Left colon (tissue), 2 donors: ENCODE results near the gene HEPN1. TPM values are rescaled to one million over a fixed set of nuclear protein-coding genes. Genes with fewer than 3 reads are reported as not detected.

ENCODE experiments used
- ATAC-seq: fragments of 200-7000 bp; cut with Tn5 transposase; one replicate; pipeline ENCODE4 v1.9.1; 2020; ENCODE audit warnings: mild to moderate bottlenecking, moderate library complexity
- DNase-seq, 2 donors: peaks; one replicate each; pipeline ENCODE4 v3.0.0-alpha.2; 2020
- intact Hi-C, 2 donors: fragments of 100-400 bp; cut with DNase I in 1 of 2; cut with micrococcal nuclease in 1 of 2; formaldehyde crosslinking; loops; one replicate each; pipeline versions ENCODE4 v1.11.2 to v1.14.0; 2022; cut with DNase I, micrococcal nuclease
- total RNA-seq, 2 donors: library from RNA; stranded (reverse); fragmentation: NEBNext Ultra II Directional; extraction: Animal tissue kit (Norgen Biotek cat#: 25700); gene quantifications; one replicate each; pipeline ENCODE4 v1.2.1, GENCODE V29; 2021
- donor health status: DM: no; HTN: no; CAD: no.
- donor health status: DM: yes; HTN: yes; CAD: no.

HEPN1 gene
- total RNA-seq, 2 donors from 2014 or later, result not detected

DNA sequence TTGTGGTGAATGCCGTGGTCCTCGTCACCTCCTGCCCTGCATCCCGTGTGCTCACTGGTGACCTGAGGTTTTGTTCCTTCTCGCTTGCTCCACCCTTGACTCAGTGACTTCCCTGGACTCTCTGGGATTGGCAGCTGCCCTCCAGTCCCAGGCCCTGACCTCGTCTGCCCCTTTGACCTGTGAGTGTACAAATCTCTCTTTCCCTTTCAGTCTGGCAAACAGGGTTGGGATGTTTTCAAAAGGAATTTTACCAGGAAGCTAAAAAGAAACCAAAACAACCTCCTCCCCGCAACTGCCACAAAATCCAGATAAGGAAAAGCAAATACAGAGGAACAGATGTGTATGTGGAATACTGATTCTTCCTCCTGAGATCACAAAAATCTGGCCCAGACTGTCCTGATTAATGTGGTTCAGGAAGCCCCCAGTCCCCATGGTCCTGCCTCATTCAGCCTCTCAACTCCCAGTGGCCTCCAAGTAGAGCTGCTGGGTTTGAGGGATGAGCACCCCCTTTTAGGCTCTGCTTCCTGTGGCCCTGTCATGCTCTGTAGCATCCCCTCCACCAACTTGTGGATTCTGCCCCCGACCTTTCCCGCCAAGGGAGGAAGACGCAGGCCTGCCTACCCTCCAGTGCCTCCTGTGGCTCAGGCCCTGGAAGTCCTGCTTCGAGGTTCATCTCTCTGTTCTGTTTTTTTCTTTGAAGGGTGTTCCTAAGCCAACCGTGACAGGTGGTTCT lies 36.5 kb upstream of the HEPN1 start:
- intact Hi-C loops, result no loop called here
- ATAC-seq (peak; percentile 56), DNase-seq (no peak)

DNA sequence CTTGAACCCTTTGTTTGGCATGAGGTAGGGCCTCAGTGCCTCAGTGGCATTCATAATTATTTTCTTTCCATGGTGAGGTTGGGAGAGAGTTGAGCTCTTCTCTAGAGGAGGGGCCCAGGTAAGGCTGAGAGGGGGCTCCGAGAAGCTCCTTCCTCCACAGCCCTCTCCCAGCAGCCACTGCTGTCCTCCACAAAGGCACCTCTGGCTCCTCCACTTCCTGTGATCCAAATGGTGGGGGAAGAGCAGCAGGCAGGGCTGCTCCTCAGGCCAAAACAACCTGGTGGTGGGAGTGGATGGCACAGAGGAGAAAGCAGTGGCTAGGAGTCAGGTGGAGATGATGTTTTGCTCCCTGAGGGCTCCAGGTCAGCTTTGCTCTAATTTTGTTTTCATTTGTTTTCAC lies 34.7 kb upstream of the HEPN1 start:
- no peak for DNase-seq
- intact Hi-C loops, result no loop called here
- ATAC-seq, result no peak

DNA sequence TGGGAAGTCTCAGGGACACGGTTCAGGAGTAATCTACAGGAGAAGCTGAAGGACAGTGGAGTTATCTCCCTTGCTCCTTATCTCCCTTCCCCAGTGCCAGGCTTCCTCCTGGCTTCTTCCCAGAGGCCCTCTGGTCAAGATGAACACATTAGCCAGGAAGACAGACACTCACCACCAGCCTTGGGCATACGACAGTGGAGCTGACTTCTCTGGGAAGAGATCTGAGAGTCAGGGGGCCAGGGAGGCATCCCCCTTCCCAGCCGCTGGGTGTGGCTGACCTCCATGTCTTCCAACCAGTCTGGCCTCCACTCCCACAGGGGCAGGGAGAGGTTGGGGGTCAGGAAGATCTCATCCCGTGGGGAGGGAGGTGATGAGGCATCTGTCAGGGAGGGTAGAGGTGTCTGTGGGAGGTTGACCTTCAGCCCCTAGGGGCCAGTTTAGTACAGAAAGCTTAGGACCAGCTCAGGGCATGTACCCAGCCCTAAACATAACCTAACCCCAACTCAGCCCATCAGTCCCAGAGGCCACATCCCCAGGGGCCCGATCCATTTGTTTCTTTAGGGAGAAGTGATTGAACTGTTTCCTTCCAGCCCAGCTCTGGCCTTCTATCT lies 34.1 kb upstream of the HEPN1 start:
- no peak for ATAC-seq
- DNase-seq, result no peak
- intact Hi-C loops, result no loop called here

DNA sequence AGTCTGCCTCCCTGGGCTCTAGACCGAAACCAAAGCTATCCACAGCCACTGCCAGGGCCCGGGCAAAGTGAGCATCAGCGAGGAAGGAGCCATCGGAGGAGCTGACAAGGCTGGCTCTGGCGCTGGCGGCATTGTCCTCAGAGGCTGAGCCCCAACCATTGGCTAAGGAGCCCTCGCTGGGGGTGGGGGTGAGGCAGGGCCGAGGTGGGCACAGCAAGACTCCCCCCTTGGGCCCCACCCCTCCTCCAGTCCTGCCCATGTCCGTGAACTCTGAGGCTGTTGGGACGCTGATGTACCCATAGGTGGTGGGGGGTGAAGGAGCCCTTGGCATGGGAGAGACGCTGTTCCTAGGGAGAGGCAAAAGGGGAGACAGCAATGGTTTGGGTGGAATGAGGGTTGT lies 32.6 kb upstream of the HEPN1 start:
- ATAC-seq (no peak), DNase-seq (no peak)
- intact Hi-C loops, result no loop called here

DNA sequence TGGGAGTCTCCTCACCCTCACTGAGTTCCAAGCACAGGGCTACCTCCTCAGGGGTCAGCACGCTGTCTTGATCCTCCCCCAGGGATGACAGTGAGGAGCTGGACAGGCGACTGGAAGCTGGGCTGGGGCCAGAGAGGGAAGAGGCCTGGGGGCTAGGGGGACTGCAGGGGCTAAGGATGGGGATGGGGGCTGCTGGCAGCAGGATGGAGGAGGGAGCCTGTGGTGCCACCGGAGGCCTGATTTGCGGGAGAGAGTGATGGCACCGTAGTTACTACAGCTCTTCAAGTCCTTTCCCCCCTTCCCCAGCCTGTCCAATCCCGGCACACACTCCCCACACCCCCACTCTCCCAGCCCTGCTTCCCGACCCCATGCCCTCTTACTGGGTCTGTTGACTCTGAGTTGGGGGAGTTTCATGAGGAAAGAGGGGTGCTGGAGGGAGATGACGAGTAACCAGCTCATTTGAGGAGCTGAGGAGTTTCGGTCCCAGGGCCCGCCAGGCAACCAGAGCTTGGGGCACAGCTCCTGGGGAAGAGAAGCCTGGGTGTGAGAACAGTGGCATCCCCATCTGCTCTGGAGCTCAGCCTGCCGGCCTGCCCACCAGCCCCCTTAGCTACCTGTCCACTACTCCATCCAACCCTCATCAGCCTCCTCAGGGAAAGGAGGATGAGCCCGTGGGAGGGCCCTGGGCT lies 31.9 kb upstream of the HEPN1 start:
- intact Hi-C loops, result no loop called here
- no peak for ATAC-seq

DNA sequence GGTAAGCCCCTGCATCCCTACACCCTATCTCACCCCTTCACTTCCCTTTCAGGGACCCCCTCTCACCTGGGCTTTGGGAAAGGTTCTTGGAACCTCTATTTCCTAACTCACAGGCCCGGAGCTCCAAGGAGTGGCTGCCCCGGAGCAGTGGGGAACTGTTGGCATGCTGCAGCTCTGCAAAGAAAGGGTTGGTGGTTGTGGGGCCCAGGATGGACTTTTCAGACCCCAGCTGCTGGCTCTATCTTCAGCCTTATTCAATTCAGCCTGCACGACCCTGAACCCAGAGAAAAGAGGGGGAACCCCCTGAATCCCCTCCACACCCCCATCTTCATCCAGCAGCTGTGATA lies 31.4 kb upstream of the HEPN1 start:
- intact Hi-C loops, result no loop called here
- no peak for DNase-seq
- no peak for ATAC-seq

More for the DNA sequence above, 31.9 kb upstream of the HEPN1 start:
- DNase-seq, result no peak

GRCh38 chr11:124889191-124890091 lies 29.6 kb upstream of the HEPN1 start:
- intact Hi-C loops, result no loop called here
- ATAC-seq (no peak), DNase-seq (no peak)

DNA sequence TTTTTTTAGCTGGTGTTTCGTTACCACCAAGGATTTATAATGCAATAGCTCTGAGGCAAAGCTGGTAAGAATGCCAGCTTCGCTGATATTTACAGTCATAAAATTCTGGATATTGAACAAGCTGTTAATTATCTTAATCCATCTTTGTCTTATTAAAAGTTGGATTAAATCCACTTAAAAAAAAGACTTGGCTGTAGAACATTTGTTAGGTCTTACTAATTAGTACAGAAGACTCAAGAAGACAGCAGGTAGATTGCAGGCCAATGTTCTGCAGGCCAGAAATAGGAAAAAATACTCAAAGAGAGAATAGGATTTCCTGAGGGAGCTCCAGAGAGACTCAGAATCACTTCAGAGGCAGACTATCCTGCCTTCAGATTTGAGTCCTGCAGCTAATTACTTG lies 28.9 kb upstream of the HEPN1 start:
- ATAC-seq (no peak), DNase-seq (no peak)
- intact Hi-C loops, result no loop called here

GRCh38 chr11:124890683-124891372 lies 28.2 kb upstream of the HEPN1 start:
- intact Hi-C loops, result no loop called here
- ATAC-seq (no peak), DNase-seq (no peak)

- DNase-seq, result no peak
- intact Hi-C loops, result no loop called here
- no peak for ATAC-seq
Observed at GRCh38 chr11:124891373-124891861, 27.6 kb upstream of the HEPN1 start.

- ATAC-seq, result no peak
- DNase-seq, result no peak
- intact Hi-C loops, result no loop called here
Observed at GRCh38 chr11:124892146-124892545, 26.9 kb upstream of the HEPN1 start.

DNA sequence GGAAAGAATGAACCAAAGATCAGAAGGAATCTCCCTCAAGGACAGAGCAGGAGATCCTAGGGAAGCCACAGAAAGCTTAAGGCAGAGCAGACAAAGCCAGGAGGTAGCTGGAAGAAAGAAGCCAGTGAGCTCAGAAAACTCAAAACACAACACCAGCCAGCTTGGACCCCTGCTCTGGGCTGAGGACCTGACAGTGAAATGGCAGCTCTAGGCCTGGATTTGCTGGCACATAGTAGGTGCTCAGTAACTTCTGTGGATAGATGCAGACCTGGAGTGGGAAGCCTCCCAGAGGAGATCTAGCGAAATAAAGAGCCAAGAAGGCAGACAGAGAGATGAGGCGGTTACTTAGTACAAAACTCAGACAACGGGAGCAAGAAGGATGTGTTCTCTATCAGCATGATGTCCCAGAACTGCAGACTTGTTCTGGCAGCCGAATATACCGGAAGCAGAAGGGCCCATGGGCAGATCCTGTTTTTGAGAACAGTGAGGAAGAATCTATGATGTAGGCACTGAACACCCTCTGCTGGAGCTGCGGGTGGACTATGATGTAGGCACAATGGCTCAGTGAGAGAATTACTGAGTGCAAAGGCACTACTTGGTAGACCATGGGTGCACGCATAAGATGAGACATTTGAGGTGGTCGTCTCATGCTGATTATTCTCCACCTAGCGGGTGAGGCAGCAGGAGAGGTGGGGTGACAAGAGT lies 26.1 kb upstream of the HEPN1 start:
- ATAC-seq (no peak), DNase-seq (no peak)
- intact Hi-C loops, result no loop called here

GRCh38 chr11:124893781-124894401 lies 25.2 kb upstream of the HEPN1 start:
- ATAC-seq (no peak), DNase-seq (no peak)
- intact Hi-C loops, result no loop called here

DNA sequence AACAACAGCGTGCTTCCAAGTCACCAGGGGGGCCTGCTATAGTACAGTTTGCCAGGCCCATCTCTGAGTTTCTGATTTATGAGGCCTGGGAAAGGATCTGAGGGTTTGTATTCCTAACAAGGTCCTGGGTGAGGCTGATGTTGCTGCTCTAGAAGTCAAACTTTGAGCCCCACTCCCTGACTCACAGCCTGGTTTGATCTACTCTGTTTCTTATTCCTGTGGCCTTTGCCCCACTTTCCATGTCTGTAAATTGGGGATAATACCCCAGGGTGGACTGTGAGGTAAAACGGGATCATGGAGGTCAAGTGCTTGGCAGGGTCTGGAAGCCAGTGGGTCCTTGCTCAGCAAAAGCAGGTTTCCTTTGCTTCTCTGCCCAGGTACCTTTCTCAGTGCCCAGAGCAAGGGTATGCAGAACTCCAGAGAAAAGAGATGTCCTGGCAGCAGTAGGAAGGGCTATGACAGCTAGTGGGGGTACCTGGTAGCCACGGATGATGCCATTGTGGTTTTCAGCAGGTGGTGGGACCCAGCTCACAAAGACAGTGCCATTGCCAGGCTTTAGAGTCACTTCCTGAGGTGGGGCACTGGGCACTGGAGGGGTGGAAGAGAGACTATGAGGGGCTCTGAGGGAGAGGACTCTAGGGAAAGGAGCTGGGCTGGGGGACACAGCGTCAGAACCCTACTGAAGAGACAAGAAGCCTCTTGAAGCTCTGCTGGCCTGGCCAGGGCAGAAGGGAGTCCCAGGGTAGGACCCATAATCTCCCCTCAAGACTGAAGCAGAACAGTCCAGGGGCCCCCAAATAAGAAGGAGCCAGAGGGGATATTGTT lies 24.2 kb upstream of the HEPN1 start:
- DNase-seq (no peak), ATAC-seq (no peak)
- intact Hi-C loops, result no loop called here

DNA sequence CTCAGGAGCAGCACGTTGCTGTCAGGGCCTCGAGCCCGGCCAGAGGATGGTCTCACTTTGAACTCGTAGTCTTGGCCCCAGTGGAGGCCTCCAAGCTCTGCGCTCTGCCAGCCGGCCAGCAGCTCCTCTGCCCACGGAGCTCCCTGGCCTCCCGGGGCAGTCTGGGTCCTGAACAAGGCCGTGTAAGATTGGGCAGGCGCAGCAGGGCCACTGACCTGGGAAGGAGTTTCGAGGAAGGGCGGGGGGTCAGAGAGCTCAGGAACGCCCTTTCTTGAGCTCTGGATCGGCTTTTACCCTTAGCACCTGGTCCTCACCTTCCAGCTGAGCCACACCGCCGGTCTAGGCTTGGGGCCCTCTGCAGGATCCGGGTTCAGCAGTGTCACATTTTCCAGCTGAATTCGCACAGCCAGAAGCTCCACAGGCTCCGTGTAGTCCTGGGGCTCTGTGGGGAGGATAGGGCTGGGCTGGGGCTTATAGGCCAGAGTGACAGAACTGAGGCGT lies 23.5 kb upstream of the HEPN1 start:
- ATAC-seq, result no peak
- no peak for DNase-seq
- intact Hi-C loops, result no loop called here

DNA sequence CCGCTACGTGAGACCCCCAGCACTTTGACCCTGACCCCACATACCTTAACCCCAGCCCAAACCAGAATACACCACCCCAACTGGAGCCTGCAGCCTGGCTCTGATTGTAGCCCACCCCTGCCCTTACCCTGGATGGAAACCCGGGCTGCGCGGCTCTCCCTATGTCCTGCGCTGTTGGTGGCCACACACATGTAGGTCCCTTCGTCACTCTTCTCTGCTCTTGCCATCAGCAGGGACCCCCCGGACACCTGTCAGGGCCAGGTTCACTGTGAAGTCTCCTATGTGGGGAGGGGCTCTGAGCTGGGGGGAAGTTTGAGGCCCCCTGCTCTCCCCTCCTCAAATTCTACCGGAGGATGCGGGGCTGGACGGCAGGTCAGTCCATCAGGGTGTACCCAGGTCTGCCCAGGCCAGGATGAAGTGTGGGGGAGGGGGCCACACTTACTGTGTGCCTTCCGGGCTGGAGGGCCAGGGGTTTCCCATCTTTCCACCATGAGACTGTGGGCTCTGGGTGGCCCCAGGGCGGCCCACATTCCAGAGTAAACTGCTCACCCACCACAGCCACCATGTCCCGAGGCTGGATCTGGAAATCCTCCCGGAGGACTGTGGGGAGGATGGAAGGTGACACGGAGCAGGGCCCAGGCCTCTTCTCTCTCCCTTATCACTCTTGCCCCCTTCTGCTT lies 22.8 kb upstream of the HEPN1 start:
- intact Hi-C loops, result no loop called here
- ATAC-seq, result no peak
- no peak for DNase-seq
